Measurements from ENCODE around the gene GPR39.

Gene GPR39

GRCh38 chr2:132429941-132430573 lies 13.5 kb downstream of the GPR39 start:
- Histone ChIP-seq H4K20me1 (no peaks in the 10 kb centered on the region), H3K4me1 (no peaks in the 10 kb centered on the region), H3K36me3 (no peaks in the 10 kb centered on the region), H3K27ac (no peak overlapping the region), H3K27me3 (no peaks in the 10 kb centered on the region), H3K9me3 (replicated peaks in 1 of 11) (peaks cover 0 to 10% (median 0%) of the 10 kb centered on the region in 11 experiments; a peak in 1 of 22 replicates), H3K4me3 (no peak overlapping the region), H3K4me2 (no peak overlapping the region), H3K9ac (no peak overlapping the region)
- TF ChIP-seq Cebpa-rat (IDR thresholded peaks at IDR 0.05): no peak

GRCh38 chr2:132430895-132431294 lies 14.3 kb downstream of the GPR39 start:
- Histone ChIP-seq H3K4me2 (no peak overlapping the region), H3K9ac (no peak overlapping the region), H3K27me3 (no peaks in the 10 kb centered on the region)

GRCh38 chr2:132437852-132438669 lies 21.5 kb downstream of the GPR39 start:
- no peak for TF ChIP-seq Cebpa-rat (IDR thresholded peaks at IDR 0.05)
- Histone ChIP-seq H3K27me3 (no peaks in the 10 kb centered on the region), H3K9me3 (replicated peaks in 1 of 11) (no peaks in the 10 kb centered on the region), H3K36me3 (no peaks in the 10 kb centered on the region), H3K27ac (no peak overlapping the region), H4K20me1 (no peaks in the 10 kb centered on the region), H3K4me1 (peaks cover 0 to 11% (median 0%) of the 10 kb centered on the region in 10 experiments; a peak in 4 of 20 replicates), H3K4me2 (peak overlapping the region in 1 of 11 experiments; percentile 22; a peak in 1 of 22 replicates), H3K9ac (no peak overlapping the region), H3K4me3 (no peak overlapping the region)

More at GRCh38 chr2:132430895-132431294, 14.3 kb downstream of the GPR39 start:
- Histone ChIP-seq H3K4me1 (no peaks in the 10 kb centered on the region), H3K36me3 (no peaks in the 10 kb centered on the region), H4K20me1 (no peaks in the 10 kb centered on the region), H3K9me3 (replicated peaks in 1 of 11) (peaks cover 0 to 10% (median 0%) of the 10 kb centered on the region in 11 experiments; a peak in 1 of 22 replicates), H3K4me3 (no peak overlapping the region), H3K27ac (no peak overlapping the region)
- no peak for TF ChIP-seq Cebpa-rat (IDR thresholded peaks at IDR 0.05)

GRCh38 chr2:132438691-132439090 lies 22.1 kb downstream of the GPR39 start:
- Histone ChIP-seq H3K4me3 (no peak overlapping the region), H3K4me1 (peaks cover 0 to 11% (median 0%) of the 10 kb centered on the region in 10 experiments; a peak in 4 of 20 replicates), H3K9me3 (replicated peaks in 1 of 11) (no peaks in the 10 kb centered on the region), H3K4me2 (peak overlapping the region in 2 of 11 experiments; percentile 22 to 25; a peak in 2 of 22 replicates), H3K27me3 (no peaks in the 10 kb centered on the region), H3K27ac (no peak overlapping the region), H3K36me3 (no peaks in the 10 kb centered on the region), H3K9ac (no peak overlapping the region), H4K20me1 (no peaks in the 10 kb centered on the region)
- TF ChIP-seq Cebpa-rat (IDR thresholded peaks at IDR 0.05): no peak

- no peak for TF ChIP-seq Cebpa-rat (IDR thresholded peaks at IDR 0.05)
- Histone ChIP-seq H3K9me3 (replicated peaks in 1 of 11) (no peaks in the 10 kb centered on the region), H3K4me1 (peaks cover 0 to 11% (median 0%) of the 10 kb centered on the region in 10 experiments; a peak in 4 of 20 replicates), H3K27ac (no peak overlapping the region), H3K4me3 (no peak overlapping the region), H4K20me1 (no peaks in the 10 kb centered on the region), H3K9ac (no peak overlapping the region), H3K4me2 (peak overlapping the region in 1 of 11 experiments; percentile 16; a peak in 1 of 22 replicates), H3K36me3 (no peaks in the 10 kb centered on the region), H3K27me3 (no peaks in the 10 kb centered on the region)
Measured at GRCh38 chr2:132439703-132440398, 23.2 kb downstream of the GPR39 start.

GRCh38 chr2:132441051-132441450 lies 24.4 kb downstream of the GPR39 start:
- Histone ChIP-seq H4K20me1 (no peaks in the 10 kb centered on the region), H3K27ac (no peak overlapping the region), H3K4me3 (no peak overlapping the region), H3K4me2 (no peak overlapping the region), H3K9ac (no peak overlapping the region), H3K36me3 (no peaks in the 10 kb centered on the region), H3K27me3 (no peaks in the 10 kb centered on the region), H3K4me1 (peaks cover 0 to 11% (median 0%) of the 10 kb centered on the region in 10 experiments; a peak in 4 of 20 replicates), H3K9me3 (replicated peaks in 1 of 11) (no peaks in the 10 kb centered on the region)
- no peak for TF ChIP-seq Cebpa-rat (IDR thresholded peaks at IDR 0.05)

GRCh38 chr2:132442278-132442677 lies 25.7 kb downstream of the GPR39 start:
- no peak overlapping the region for H3K9ac ChIP-seq
- no peak overlapping the region for H3K4me3 ChIP-seq
- peaks cover 0 to 11% (median 0%) of the 10 kb centered on the region in 10 experiments; a peak in 4 of 20 replicates for H3K4me1 ChIP-seq
- no peaks in the 10 kb centered on the region for H3K27me3 ChIP-seq
- no peak overlapping the region for H3K4me2 ChIP-seq
- H3K36me3 ChIP-seq: no peaks in the 10 kb centered on the region
- no peak overlapping the region for H3K27ac ChIP-seq
- H4K20me1 ChIP-seq: no peaks in the 10 kb centered on the region
- no peak for TF ChIP-seq Cebpa-rat (IDR thresholded peaks at IDR 0.05)
- H3K9me3 ChIP-seq (replicated peaks in 1 of 11): no peaks in the 10 kb centered on the region

- Histone ChIP-seq H3K4me3 (no peak overlapping the region), H3K27ac (no peak overlapping the region), H3K36me3 (no peaks in the 10 kb centered on the region), H3K9ac (no peak overlapping the region), H3K4me2 (no peak overlapping the region), H4K20me1 (no peaks in the 10 kb centered on the region), H3K27me3 (no peaks in the 10 kb centered on the region), H3K9me3 (replicated peaks in 1 of 11) (no peaks in the 10 kb centered on the region), H3K4me1 (peaks cover 0 to 11% (median under 1%) of the 10 kb centered on the region in 10 experiments; a peak in 6 of 20 replicates)
- TF ChIP-seq Cebpa-rat (IDR thresholded peaks at IDR 0.05): peak in 2 of 11 experiments; percentile 16 to 65; a peak in 1 of 22 replicates
Measured at GRCh38 chr2:132443106-132443505, 26.5 kb downstream of the GPR39 start.

GRCh38 chr2:132446444-132446843 lies 29.8 kb downstream of the GPR39 start:
- H3K9me3 ChIP-seq (replicated peaks in 1 of 11): no peaks in the 10 kb centered on the region

More at GRCh38 chr2:132446444-132446843, 29.8 kb downstream of the GPR39 start:
- TF ChIP-seq Cebpa-rat (IDR thresholded peaks at IDR 0.05): no peak
- no peak overlapping the region for H3K4me3 ChIP-seq
- H3K27ac ChIP-seq: no peak overlapping the region
- no peak overlapping the region for H3K4me2 ChIP-seq
- H4K20me1 ChIP-seq: no peaks in the 10 kb centered on the region
- no peaks in the 10 kb centered on the region for H3K36me3 ChIP-seq
- no peaks in the 10 kb centered on the region for H3K27me3 ChIP-seq
- H3K9ac ChIP-seq: no peak overlapping the region
- H3K4me1 ChIP-seq: peaks cover 0 to 9% (median 1%) of the 10 kb centered on the region in 10 experiments; a peak in 4 of 20 replicates

Data from BLaER1 treated with 17β-estradiol and CSF1 and Interleukin-3, amounts not matched to agents 10 nM and 100 nM (cell line).